Measurements from ENCODE around the gene TRUB2. TPM values are rescaled to one million over a fixed set of nuclear protein-coding genes. Genes with fewer than 3 reads are reported as not detected.
"Not testable (repeated sequence)": the region's sequence is repeated elsewhere in the genome, so short reads cannot be mapped to it uniquely, and the experiment has no call there.

The TRUB2 gene
- total RNA-seq, 1 experiment from 2014 or later: 13.8 TPM

GRCh38 chr9:128298535-128299482, 23.4 kb downstream of the TRUB2 start:
- no peak for DNase-seq (ENCODE audit: low spot score)

- DNase-seq (ENCODE audit: low spot score): no peak
These were observed 24.9 kb downstream of the TRUB2 start for GRCh38 chr9:128297221-128297773.

GRCh38 chr9:128296340-128297220, 25.7 kb downstream of the TRUB2 start:
- DNase-seq (ENCODE audit: low spot score): no peak

- no peak for DNase-seq (ENCODE audit: low spot score)
These were observed 28.1 kb downstream of the TRUB2 start for GRCh38 chr9:128294142-128294541.

GRCh38 chr9:128293091-128293490, 29.2 kb downstream of the TRUB2 start:
- DNase-seq (ENCODE audit: low spot score): no peak

- DNase-seq (ENCODE audit: low spot score): no peak
These were observed 30.2 kb downstream of the TRUB2 start for GRCh38 chr9:128292009-128292408.

GRCh38 chr9:128288273-128289004, 33.8 kb downstream of the TRUB2 start:
- DNase-seq (ENCODE audit: low spot score): no peak

GRCh38 chr9:128286440-128286839, 35.8 kb downstream of the TRUB2 start:
- DNase-seq (ENCODE audit: low spot score): no peak

GRCh38 chr9:128285033-128285784, 37.0 kb downstream of the TRUB2 start:
- no peak for DNase-seq (ENCODE audit: low spot score)

GRCh38 chr9:128282500-128282899, 39.7 kb downstream of the TRUB2 start:
- no peak for DNase-seq (ENCODE audit: low spot score)

GRCh38 chr9:128280084-128280622, 42.1 kb downstream of the TRUB2 start:
- no peak for DNase-seq (ENCODE audit: low spot score)

- DNase-seq (ENCODE audit: low spot score): not testable (repeated sequence)
These were observed 42.9 kb downstream of the TRUB2 start for GRCh38 chr9:128279088-128280073.

GRCh38 chr9:128276574-128277270, 45.5 kb downstream of the TRUB2 start:
- no peak for DNase-seq (ENCODE audit: low spot score)

- DNase-seq (ENCODE audit: low spot score): peak; percentile 99
These were observed 46.2 kb downstream of the TRUB2 start, which contains the start of gene SWI5 for GRCh38 chr9:128276008-128276573. SWI5 (plus strand) TSS chr9:128276276.

- DNase-seq (ENCODE audit: low spot score): no peak
These were observed 46.8 kb downstream of the TRUB2 start, which contains the start of gene GOLGA2 for GRCh38 chr9:128275198-128276007. GOLGA2 (minus strand) TSS chr9:128276007; CDS start chr9:128275976, 31 bp downstream.

- DNase-seq (ENCODE audit: low spot score): no peak
These were observed 48.0 kb downstream of the TRUB2 start for GRCh38 chr9:128274245-128274644.

GRCh38 chr9:128271512-128271911, 50.7 kb downstream of the TRUB2 start:
- DNase-seq (ENCODE audit: low spot score): no peak
